Tibial nerve (tissue), 4 donors: ENCODE data around the gene ASXL2. TPM values are rescaled to one million over a fixed set of nuclear protein-coding genes. Genes with fewer than 3 reads are reported as not detected.
"Not testable (repeated sequence)": the region's sequence is repeated elsewhere in the genome, so short reads cannot be mapped to it uniquely, and the experiment has no call there.

ENCODE experiments used
- DNase-seq, 2 donors: peaks; one replicate each; pipeline ENCODE4 v3.0.0-alpha.2; 2019; ENCODE audit warnings: low spot score in 2 of 2
- H3K27ac ChIP-seq, 4 donors: fragments of 200-600 bp; sonication (generic) in 3 of 4; one replicate each; pipeline ENCODE4 v1.5.1; 2017 to 2019; ENCODE audit warnings: mild to moderate bottlenecking in 1 of 4
- H3K27me3 ChIP-seq, 2 donors: fragments of 200-600 bp; sonication (generic) in 1 of 2; one replicate each; pipeline versions ENCODE4 v1.5.1 to v1.6.0; 2017 to 2019
- H3K36me3 ChIP-seq, 3 donors: fragments of 200-600 bp; sonication (generic); one replicate each; pipeline ENCODE4 v1.5.1; 2018 to 2019
- H3K4me1 ChIP-seq, 4 donors: fragments of 200-600 bp; sonication (generic) in 3 of 4; one replicate each; pipeline ENCODE4 v1.5.1; 2017 to 2019
- H3K4me3 ChIP-seq, 4 donors: fragments of 200-600 bp; sonication (generic) in 3 of 4; one replicate each; pipeline ENCODE4 v1.5.1; 2017 to 2019; ENCODE audit warnings: mild to moderate bottlenecking in 1 of 4, moderate library complexity in 1 of 4
- H3K9me3 ChIP-seq, 4 donors: fragments of 200-600 bp; sonication (generic) in 3 of 4; one replicate each; pipeline ENCODE4 v1.5.1; 2017 to 2019
- EP300 ChIP-seq, 2 donors: sonication (generic); formaldehyde crosslinking; IDR thresholded peaks; one replicate each; pipeline ENCODE4 v1.6.1; 2017; ENCODE audit warnings: antibody characterized with exemption in 2 of 2, mild to moderate bottlenecking in 1 of 2
- POLR2A ChIP-seq, 2 donors: fragments of 450-650 bp; IDR thresholded peaks; one replicate each; pipeline ENCODE4 v1.6.1; 2017; ENCODE audit warnings: antibody characterized with exemption in 2 of 2, mild to moderate bottlenecking in 2 of 2, moderate library complexity in 2 of 2
- WGBS, 2 donors: methylation state at CpG; one replicate each; pipeline ENCODE4 v1.1.5; 2018; 5-methylcytosine and 5-hydroxymethylcytosine counted together
- total RNA-seq, 4 donors: library from RNA; depleted of rRNA; stranded (reverse); fragments of >200 nt; gene quantifications; one replicate each; pipeline ENCODE4 v1.1.0, GENCODE V29; 2016
- TF ChIP-seq, protein P1 (sequence below), 5 experiments: fragments of 200-600 bp in 3 of 5; fragments of 450-650 bp in 2 of 5; sonication (generic) in 3 of 5; IDR thresholded peaks; one replicate each; pipeline ENCODE4 v1.5.1; 2016 to 2019; ENCODE audit warnings: antibody characterized with exemption in 5 of 5, mild to moderate bottlenecking in 3 of 5, moderate library complexity in 2 of 5

The ASXL2 gene
- total RNA-seq, 4 donors from 2014 or later = 13.2 to 21.2 (median 16.5) TPM

DNA sequence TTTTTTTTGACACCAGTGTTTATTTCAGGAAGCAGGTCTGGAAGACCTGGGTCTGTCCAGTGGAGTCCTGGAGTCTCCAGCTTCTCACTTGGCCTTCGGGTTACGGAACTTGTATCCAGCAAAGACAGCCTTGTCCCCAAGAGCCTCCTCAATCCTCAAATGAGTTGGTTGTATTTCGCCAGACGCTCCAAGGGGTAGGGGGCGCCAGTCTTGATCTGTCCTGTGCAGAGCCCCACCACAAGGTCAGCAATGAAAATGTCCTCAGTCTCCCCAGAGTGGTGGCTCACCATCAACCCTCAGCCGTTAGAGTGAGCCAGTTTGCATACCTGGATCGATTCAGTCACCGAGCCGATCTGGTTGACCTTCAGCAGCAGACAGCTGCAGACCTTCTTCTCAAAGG is 21.9 kb downstream of the ASXL2 start:
- peaks cover 0 to 4% (median 0%) of the 10 kb centered on the region in 3 donors for H3K36me3 ChIP-seq
- no peak overlapping the region for H3K4me3 ChIP-seq
- no peak overlapping the region for H3K27ac ChIP-seq
- TF ChIP-seq POLR2A (IDR thresholded peaks at IDR 0.05) (no peak), EP300 (IDR thresholded peaks at IDR 0.05) (no peak)
- TF ChIP-seq, protein P1, sequence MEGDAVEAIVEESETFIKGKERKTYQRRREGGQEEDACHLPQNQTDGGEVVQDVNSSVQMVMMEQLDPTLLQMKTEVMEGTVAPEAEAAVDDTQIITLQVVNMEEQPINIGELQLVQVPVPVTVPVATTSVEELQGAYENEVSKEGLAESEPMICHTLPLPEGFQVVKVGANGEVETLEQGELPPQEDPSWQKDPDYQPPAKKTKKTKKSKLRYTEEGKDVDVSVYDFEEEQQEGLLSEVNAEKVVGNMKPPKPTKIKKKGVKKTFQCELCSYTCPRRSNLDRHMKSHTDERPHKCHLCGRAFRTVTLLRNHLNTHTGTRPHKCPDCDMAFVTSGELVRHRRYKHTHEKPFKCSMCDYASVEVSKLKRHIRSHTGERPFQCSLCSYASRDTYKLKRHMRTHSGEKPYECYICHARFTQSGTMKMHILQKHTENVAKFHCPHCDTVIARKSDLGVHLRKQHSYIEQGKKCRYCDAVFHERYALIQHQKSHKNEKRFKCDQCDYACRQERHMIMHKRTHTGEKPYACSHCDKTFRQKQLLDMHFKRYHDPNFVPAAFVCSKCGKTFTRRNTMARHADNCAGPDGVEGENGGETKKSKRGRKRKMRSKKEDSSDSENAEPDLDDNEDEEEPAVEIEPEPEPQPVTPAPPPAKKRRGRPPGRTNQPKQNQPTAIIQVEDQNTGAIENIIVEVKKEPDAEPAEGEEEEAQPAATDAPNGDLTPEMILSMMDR (IDR thresholded peaks at IDR 0.05) = no peak
- no peaks in the 10 kb centered on the region for H3K27me3 ChIP-seq
- WGBS, 2 donors = 95 to 97% methylated on average over 9 of the region's 9 CpGs
- H3K4me1 ChIP-seq = peaks cover 0 to 18% (median 2%) of the 10 kb centered on the region in 4 donors
- H3K9me3 ChIP-seq = no peaks in the 10 kb centered on the region
- no peak for DNase-seq

DNA sequence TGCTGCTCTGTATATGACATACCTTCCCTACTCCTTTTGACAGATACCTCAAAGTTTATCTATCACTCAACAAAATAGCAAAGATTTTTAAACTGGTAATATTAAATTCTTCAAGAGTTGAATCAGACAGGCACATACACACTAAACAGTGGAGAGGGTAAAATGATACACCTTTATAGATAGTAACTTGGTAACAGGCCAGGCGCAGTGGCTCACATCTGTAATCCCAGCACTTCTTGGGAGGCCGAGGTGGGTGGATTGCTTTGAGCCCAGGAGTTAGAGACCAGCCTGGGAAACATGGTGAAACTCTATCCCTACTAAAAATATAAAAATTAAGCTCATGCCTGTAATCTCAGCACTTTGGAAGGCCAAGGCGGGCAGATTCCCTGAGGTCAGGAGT is 23.2 kb downstream of the ASXL2 start:
- Histone ChIP-seq H3K36me3 (peaks cover 0 to 4% (median 0%) of the 10 kb centered on the region in 3 donors), H3K27me3 (no peaks in the 10 kb centered on the region), H3K4me1 (peaks cover 0 to 18% (median 2%) of the 10 kb centered on the region in 4 donors), H3K4me3 (no peak overlapping the region), H3K27ac (no peak overlapping the region), H3K9me3 (no peaks in the 10 kb centered on the region)
- TF ChIP-seq EP300 (IDR thresholded peaks at IDR 0.05) = no peak
- TF ChIP-seq POLR2A (IDR thresholded peaks at IDR 0.05) = no peak
- TF ChIP-seq, protein P1 (IDR thresholded peaks at IDR 0.05) = no peak
- WGBS, 2 donors = 86 to 92% methylated on average over 3 of the region's 3 CpGs
- no peak for DNase-seq

DNA sequence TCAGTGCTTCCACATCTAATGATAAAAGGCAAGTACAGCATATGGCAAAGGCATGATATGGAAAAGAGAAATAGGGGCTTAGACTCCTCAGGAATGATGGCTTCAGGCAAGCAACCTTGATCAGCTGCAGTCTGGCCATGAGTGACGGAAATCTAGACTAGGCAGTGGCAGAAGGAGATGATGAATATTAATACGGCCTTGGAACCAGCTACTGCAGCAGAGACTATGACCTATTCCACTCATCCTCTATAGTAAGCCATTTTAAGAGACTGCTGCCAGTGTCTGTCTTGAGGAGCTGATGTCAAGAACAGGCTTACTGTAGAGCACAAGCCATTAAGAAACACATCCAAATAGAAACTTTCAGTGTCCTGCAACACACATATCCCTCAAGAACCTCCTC is 23.7 kb downstream of the ASXL2 start:
- no peak for TF ChIP-seq POLR2A (IDR thresholded peaks at IDR 0.05)
- Histone ChIP-seq H3K36me3 (peaks cover 0 to 4% (median 0%) of the 10 kb centered on the region in 3 donors), H3K27ac (no peak overlapping the region), H3K27me3 (no peaks in the 10 kb centered on the region), H3K4me1 (peaks cover 0 to 18% (median 2%) of the 10 kb centered on the region in 4 donors), H3K4me3 (no peak overlapping the region), H3K9me3 (no peaks in the 10 kb centered on the region)
- DNase-seq = no peak
- WGBS, 2 donors = 80 to 89% methylated on average over 2 of the region's 2 CpGs

DNA sequence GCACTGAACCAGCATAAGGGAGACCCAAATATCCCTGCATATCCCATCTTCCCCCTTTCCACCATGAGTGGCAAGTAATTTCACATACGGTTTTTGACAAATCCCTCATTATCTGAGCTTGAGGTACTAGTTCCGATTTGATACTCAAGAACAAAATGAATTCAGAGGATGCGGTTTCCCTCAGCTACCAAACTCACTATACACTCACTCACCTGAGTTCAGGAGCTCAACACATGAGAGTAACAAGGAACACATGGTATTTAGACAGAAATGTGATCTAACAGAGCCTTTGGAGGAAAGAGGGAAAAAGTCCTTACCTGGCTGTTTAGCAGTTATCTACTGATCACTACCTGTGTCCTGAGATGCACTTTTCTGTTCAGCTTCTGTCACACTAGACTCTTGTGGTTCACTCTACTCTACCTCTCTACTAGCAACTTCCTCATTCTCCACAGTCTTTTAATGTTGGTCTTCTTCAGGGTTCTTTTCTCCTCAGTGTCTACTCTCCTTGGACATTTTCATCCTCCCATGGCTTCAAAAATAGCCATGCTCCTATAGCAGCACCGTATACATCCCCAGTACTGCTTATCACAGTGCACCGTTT is 25.1 kb downstream of the ASXL2 start:
- TF ChIP-seq EP300 (IDR thresholded peaks at IDR 0.05) = no peak
- TF ChIP-seq, protein P1 (IDR thresholded peaks at IDR 0.05) = no peak
- Histone ChIP-seq H3K27ac (no peak overlapping the region), H3K27me3 (no peaks in the 10 kb centered on the region), H3K36me3 (peaks cover 0 to 4% (median 0%) of the 10 kb centered on the region in 3 donors), H3K9me3 (no peaks in the 10 kb centered on the region), H3K4me1 (peaks cover 0 to 18% (median 2%) of the 10 kb centered on the region in 4 donors), H3K4me3 (no peak overlapping the region)
- no peak for DNase-seq
- WGBS, 2 donors = 81 to 83% methylated on average over 5 of the region's 5 CpGs

- 41 to 42% methylated on average over 11 of the region's 11 CpGs for WGBS, 2 donors
- H3K27ac ChIP-seq = no peak overlapping the region
- no peaks in the 10 kb centered on the region for H3K9me3 ChIP-seq
- peaks cover 0 to 15% (median 2%) of the 10 kb centered on the region in 4 donors for H3K4me1 ChIP-seq
- H3K27me3 ChIP-seq = no peaks in the 10 kb centered on the region
- TF ChIP-seq EP300 (IDR thresholded peaks at IDR 0.05) = peak in 1 of 2 donors; percentile 17
- TF ChIP-seq, protein P1 (IDR thresholded peaks at IDR 0.05) = peak; percentile 48 to 72 (median 58)
- TF ChIP-seq POLR2A (IDR thresholded peaks at IDR 0.05) = no peak
- H3K4me3 ChIP-seq = no peak overlapping the region
- H3K36me3 ChIP-seq = peaks cover 0 to 4% (median 0%) of the 10 kb centered on the region in 3 donors
- peak in 1 of 2 donors; percentile 13 for DNase-seq
These were observed 26.4 kb downstream of the ASXL2 start for GRCh38 chr2:25851740-25852503.

DNA sequence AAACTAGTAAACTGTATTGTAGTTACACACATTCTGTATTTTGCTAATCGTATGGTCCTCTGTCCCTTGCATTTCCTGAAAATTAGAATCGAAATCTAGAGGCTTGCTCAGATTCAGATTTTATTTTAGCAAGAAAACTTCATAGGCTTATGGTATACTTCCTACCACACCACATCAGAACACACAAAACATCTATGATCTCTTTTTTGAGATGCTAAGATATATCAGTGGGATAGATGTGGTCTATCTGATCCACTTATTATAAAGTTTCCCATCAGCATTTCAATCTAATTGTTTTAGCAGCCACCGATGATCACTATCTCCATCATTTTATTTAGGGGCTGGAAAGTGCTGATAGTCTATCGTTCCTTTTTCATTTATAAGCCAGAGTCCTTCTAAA is 27.9 kb downstream of the ASXL2 start:
- DNase-seq, H3K27me3 ChIP-seq, H3K4me3 ChIP-seq, H3K9me3 ChIP-seq, H3K27ac ChIP-seq, H3K36me3 ChIP-seq: not testable (repeated sequence)
- 60 to 84% methylated on average over 4 of the region's 4 CpGs for WGBS, 2 donors
- peaks cover 0 to 14% (median 2%) of the 10 kb centered on the region in 4 donors for H3K4me1 ChIP-seq

DNA sequence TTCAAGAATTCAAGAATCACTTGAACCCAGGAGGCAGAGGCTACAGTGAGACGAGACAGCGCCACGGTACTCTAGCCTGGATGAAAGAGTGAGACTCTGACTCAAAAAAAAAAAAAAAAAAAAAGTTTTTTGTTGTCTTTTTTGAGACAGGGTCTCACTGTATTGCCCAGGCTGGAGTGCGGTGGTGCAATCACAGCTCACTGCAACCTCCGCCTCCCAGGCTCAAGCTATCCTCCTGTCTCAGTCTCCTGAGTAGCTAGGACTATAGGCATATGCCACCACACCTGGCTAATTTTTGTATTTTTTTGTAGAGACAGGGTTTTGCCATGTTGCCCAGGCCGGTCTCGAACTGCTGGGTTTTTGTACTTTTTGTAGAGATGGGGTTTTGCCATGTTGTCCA is 28.9 kb downstream of the ASXL2 start:
- H3K4me1 ChIP-seq = peaks cover 0 to 14% (median 2%) of the 10 kb centered on the region in 4 donors
- peaks cover 0 to 13% (median 0%) of the 10 kb centered on the region in 3 donors for H3K36me3 ChIP-seq
- H3K4me3 ChIP-seq, H3K9me3 ChIP-seq, DNase-seq, H3K27me3 ChIP-seq, H3K27ac ChIP-seq: not testable (repeated sequence)
- WGBS, 2 donors = 99% methylated on average over 7 of the region's 7 CpGs
